IPS-15b (cell line): ENCODE data around the gene CETN1.

Source experiments
- H3K27me3 ChIP-seq: one replicate; pipeline ENCODE4 v1.6.1; 2013; ENCODE audit warnings: low read length; ENCODE audit not compliant: control insufficient read depth, insufficient read depth
- H3K36me3 ChIP-seq: one replicate; pipeline ENCODE4 v1.6.1; 2013; ENCODE audit warnings: low read length; ENCODE audit not compliant: control insufficient read depth, insufficient read depth
- H3K4me1 ChIP-seq: one replicate; pipeline ENCODE4 v1.6.1; 2013; ENCODE audit warnings: mild to moderate bottlenecking, low read length; ENCODE audit not compliant: control insufficient read depth, insufficient read depth
- H3K4me3 ChIP-seq: one replicate; pipeline ENCODE4 v1.5.1; 2013; ENCODE audit warnings: low read depth, low read length
- H3K9ac ChIP-seq: one replicate; pipeline ENCODE4 v1.6.1; 2013; ENCODE audit warnings: low read depth, mild to moderate bottlenecking, low read length
- H3K9me3 ChIP-seq: one replicate; pipeline ENCODE4 v1.6.1; 2013; ENCODE audit warnings: mild to moderate bottlenecking, low read length; ENCODE audit not compliant: control insufficient read depth, insufficient read depth

CETN1 gene

GRCh38 chr18:568731-569130 is 11.4 kb upstream of the CETN1 start:
- H3K4me1 ChIP-seq = peaks cover 9% of the 10 kb centered on the region
- no peaks in the 10 kb centered on the region for H3K9me3 ChIP-seq
- H3K4me3 ChIP-seq = no peak overlapping the region
- no peaks in the 10 kb centered on the region for H3K27me3 ChIP-seq
- H3K9ac ChIP-seq = no peak overlapping the region
- no peaks in the 10 kb centered on the region for H3K36me3 ChIP-seq

- peaks cover 21% of the 10 kb centered on the region for H3K4me1 ChIP-seq
- H3K9me3 ChIP-seq = no peaks in the 10 kb centered on the region
- no peak overlapping the region for H3K4me3 ChIP-seq
- H3K27me3 ChIP-seq = no peaks in the 10 kb centered on the region
- no peaks in the 10 kb centered on the region for H3K36me3 ChIP-seq
- H3K9ac ChIP-seq = no peak overlapping the region
Observed at GRCh38 chr18:570256-570655, 9.9 kb upstream of the CETN1 start.

- Histone ChIP-seq H3K9ac (no peak overlapping the region), H3K36me3 (no peaks in the 10 kb centered on the region), H3K4me3 (no peak overlapping the region), H3K9me3 (no peaks in the 10 kb centered on the region), H3K4me1 (peaks cover 25% of the 10 kb centered on the region), H3K27me3 (no peaks in the 10 kb centered on the region)
Observed at GRCh38 chr18:570697-571096, 9.5 kb upstream of the CETN1 start.

DNA sequence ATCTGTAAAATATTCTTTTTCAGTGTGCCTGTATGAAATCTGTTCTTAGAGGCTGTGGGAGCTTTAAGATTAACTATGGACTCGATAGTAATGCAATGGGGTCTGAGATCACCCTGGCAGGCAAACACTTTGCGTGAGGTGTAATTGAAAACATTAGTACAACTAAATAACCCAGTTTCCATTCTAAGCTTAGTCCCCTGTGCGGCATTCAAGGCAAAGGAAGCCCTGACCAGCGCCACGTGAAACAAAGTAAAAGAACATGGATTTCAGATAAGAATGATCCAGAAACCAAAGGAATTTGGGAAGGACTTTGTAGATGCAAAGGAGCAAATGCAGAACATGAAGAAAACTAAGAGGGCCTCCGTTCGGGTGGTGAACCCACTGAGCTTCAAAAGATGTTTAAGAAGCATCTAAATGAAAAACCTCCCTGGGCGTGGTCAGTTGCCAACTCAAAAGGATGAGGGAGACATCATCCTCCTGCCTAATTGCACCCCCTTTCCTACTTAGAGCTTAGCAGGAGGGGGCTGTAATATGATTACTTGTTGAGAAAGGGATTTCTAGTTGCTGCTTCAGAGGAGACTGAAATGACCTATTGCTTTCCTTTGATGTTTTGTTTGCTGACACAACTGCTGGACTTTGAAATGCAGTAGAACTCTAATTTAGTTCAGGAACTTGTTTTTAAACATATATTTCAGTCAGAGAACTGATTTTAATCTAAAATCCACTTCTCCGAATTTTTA is 7.9 kb upstream of the CETN1 start:
- H3K4me1 ChIP-seq = peaks cover 26% of the 10 kb centered on the region
- no peak overlapping the region for H3K9ac ChIP-seq
- no peaks in the 10 kb centered on the region for H3K27me3 ChIP-seq
- no peaks in the 10 kb centered on the region for H3K36me3 ChIP-seq
- no peak overlapping the region for H3K4me3 ChIP-seq
- no peaks in the 10 kb centered on the region for H3K9me3 ChIP-seq

- Histone ChIP-seq H3K4me1 (peaks cover 26% of the 10 kb centered on the region), H3K9ac (no peak overlapping the region), H3K27me3 (no peaks in the 10 kb centered on the region), H3K4me3 (no peak overlapping the region), H3K36me3 (no peaks in the 10 kb centered on the region), H3K9me3 (no peaks in the 10 kb centered on the region)
Observed at GRCh38 chr18:572831-573289, 7.3 kb upstream of the CETN1 start.

GRCh38 chr18:573385-573784 is 6.8 kb upstream of the CETN1 start:
- Histone ChIP-seq H3K27me3 (no peaks in the 10 kb centered on the region), H3K9ac (no peak overlapping the region), H3K9me3 (no peaks in the 10 kb centered on the region), H3K4me1 (peaks cover 26% of the 10 kb centered on the region), H3K4me3 (no peak overlapping the region), H3K36me3 (no peaks in the 10 kb centered on the region)

- H3K4me1 ChIP-seq = peaks cover 26% of the 10 kb centered on the region
- H3K36me3 ChIP-seq = no peaks in the 10 kb centered on the region
- H3K4me3 ChIP-seq = no peak overlapping the region
- no peaks in the 10 kb centered on the region for H3K9me3 ChIP-seq
- no peak overlapping the region for H3K9ac ChIP-seq
- no peaks in the 10 kb centered on the region for H3K27me3 ChIP-seq
Observed at GRCh38 chr18:574149-574860, 5.9 kb upstream of the CETN1 start.

DNA sequence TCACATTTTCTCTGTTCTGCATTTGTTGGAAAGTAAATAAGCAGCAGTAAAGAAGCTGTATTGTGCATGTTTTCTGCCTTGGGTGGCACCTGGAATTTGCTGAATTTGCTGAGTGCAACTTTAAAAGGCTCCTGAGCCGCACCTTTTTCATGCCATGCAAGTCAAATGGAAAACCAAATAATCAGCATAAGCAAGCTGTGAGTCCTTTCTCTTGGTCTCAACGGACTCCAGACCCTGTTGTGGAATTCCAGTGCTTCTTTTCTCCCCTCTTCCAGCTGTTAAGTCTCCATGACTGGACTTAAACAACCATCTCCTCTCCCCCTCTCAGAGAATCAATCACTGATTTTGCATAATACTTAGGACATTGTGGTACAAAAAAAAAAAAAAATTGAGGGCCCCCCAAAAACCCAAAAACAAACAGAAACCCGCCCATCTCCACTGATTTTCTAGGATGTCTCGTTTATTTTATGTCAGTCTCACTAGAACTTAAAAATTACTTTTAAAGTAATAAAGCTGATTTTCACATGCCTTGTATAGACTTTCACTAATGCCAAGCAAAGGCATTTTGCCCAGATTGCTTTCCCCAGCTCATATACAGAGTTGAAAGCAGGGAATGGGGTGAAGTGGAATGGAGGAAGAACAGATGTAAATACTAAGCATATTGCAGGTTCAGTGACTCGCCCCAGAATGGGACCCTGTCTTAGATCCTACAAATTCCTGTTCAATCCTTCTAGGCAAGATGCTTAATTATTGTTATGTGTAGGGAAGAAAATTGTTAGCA is 5.1 kb upstream of the CETN1 start:
- H3K9me3 ChIP-seq = no peaks in the 10 kb centered on the region
- H3K27me3 ChIP-seq = no peaks in the 10 kb centered on the region
- no peaks in the 10 kb centered on the region for H3K36me3 ChIP-seq
- H3K9ac ChIP-seq = no peak overlapping the region
- no peak overlapping the region for H3K4me3 ChIP-seq
- H3K4me1 ChIP-seq = peaks cover 26% of the 10 kb centered on the region

DNA sequence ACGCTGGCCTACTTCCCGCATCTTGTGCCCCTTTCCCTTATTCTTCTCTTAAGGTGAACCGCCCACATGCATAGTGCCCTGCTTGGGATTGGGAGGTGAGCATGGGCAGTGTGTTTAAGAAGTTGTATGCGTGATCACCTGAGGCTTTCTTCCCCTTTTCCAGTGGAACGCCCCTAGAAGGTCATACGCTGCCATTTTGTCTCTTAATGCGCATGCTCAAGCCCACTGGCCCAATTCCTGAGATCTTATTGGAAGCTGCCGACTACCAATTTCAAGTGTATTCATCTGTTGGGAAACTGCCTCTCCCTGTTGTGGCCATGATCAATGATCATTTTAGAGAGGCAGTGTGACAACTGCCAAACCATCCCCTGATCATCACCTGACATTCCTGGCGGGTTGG is 3.3 kb upstream of the CETN1 start:
- no peak overlapping the region for H3K9ac ChIP-seq
- H3K36me3 ChIP-seq = no peaks in the 10 kb centered on the region
- no peak overlapping the region for H3K4me3 ChIP-seq
- H3K4me1 ChIP-seq = peaks cover 26% of the 10 kb centered on the region
- no peaks in the 10 kb centered on the region for H3K9me3 ChIP-seq
- no peaks in the 10 kb centered on the region for H3K27me3 ChIP-seq

GRCh38 chr18:577643-578375 is 2.4 kb upstream of the CETN1 start:
- Histone ChIP-seq H3K9me3 (no peaks in the 10 kb centered on the region), H3K4me3 (no peak overlapping the region), H3K36me3 (no peaks in the 10 kb centered on the region), H3K9ac (no peak overlapping the region), H3K27me3 (no peaks in the 10 kb centered on the region), H3K4me1 (peaks cover 23% of the 10 kb centered on the region)

DNA sequence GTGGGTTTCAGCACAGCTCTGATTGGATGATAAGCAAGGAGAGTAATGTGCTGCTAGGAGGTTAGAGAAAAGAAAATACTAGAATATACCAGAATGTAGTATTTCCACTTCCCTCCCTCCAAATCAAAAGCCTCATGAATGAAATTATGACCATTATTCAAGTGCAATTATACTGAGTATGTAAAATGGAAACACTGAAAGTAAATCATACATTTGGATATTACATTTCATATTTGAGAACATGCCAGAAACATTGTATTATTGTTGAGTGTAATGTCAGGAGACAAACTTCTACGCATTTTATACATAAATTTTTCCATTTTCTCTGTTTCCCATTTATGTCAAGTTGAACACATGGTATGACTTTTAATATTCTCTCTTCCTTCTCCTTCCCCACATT is 942 bp upstream of the CETN1 start:
- Histone ChIP-seq H3K36me3 (no peaks in the 10 kb centered on the region), H3K9ac (no peak overlapping the region), H3K4me1 (peaks cover 12% of the 10 kb centered on the region), H3K27me3 (no peaks in the 10 kb centered on the region), H3K9me3 (no peaks in the 10 kb centered on the region), H3K4me3 (no peak overlapping the region)
